NCI-H146 treated with DMSO at 0.1 percent for 48 hours (cell line): Measurements from ENCODE around the gene CCDC54.
"Not testable (repeated sequence)": the region's sequence is repeated elsewhere in the genome, so short reads cannot be mapped to it uniquely, and the experiment has no call there.

Source experiments
- DNase-seq: peaks from one replicate; lab custom pipeline; 2025; ENCODE audit not compliant: unreplicated experiment; lab: John Stamatoyannopoulos, UW

Gene CCDC54

DNA sequence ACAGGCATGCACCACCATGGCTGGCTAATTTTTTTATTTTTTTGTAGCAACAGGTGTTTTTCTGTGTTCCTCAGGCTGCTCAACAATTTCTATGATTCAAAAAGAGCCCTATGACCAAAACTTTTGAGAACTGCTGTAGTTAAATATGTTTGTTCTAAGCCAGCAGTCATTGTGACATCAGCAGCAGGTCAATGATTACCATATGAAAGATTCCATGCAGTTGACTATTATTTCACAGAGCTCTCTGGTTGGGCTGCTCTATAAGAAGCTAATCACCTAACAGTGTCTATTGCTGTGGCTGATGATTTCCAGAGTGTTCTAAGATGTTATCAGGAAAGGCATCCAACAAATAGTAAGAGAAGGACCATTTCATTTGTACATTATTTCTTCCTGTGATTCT, at the start of gene CCDC54:
CCDC54 (plus strand) TSS at position 289 of the 400 bp plus-strand sequence. CDS start 149 bp downstream, outside the sequence.
- DNase-seq, result no peak

DNA sequence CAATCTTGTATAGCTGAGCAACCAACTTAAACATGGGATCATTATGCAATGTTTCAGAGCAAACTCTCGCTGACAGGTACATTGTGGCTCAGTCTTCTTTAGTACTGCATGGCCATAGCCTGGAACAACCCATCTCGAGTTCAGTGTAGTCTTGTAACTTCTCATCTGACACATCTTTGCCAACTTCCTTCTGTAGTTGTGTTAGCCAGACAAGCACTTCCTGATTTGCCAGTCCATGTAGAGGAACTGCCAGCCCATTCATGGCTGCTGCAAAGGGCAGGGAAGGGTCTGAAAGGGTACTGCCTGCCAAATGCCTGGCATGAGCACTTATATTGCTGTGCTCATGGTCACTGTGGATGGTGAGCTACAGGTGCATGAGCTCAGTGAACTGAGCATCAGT, 49.2 kb upstream of the CCDC54 start:
- no peak for DNase-seq

DNA sequence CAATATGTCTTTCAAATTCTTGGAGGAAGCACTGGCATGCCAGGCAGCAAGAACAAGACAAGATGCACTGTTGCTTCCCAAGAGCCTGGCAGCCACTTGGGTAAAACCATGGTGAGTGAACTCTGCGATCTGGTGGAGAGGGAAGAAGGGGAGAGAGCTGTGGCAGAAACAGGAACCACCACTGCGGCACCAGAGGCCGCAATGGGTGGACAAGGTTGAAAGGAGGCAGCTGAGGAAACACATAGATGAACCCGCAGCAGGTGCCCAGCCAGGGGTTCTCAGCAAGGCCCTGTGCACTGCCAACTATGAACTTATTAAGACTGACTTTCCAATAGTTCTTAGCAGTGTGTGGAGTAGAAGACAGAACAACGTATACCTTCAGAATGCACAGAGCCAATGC, 48.2 kb upstream of the CCDC54 start:
- DNase-seq, result no peak

DNA sequence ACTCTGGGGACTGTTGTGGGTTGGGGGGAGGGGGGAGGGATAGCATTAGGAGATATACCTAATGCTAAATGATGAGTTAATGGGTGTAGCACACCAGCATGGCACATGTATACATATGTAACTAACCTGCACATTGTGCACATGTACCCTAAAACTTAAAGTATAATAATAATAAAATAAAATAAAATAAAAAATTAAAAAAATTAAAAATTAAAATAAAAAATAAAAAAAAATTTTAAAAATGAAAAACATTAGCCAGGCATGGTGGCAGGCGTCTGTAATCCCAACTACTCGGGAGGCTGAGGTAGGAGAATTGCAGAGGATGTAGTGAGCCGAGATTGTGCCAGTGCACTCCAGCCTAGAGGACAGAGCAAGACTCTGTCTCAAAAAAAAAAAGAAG, 37.5 kb upstream of the CCDC54 start:
- DNase-seq, result not testable (repeated sequence)

GRCh38 chr3:107344722-107345121, 32.5 kb upstream of the CCDC54 start:
- DNase-seq, result no peak

DNA sequence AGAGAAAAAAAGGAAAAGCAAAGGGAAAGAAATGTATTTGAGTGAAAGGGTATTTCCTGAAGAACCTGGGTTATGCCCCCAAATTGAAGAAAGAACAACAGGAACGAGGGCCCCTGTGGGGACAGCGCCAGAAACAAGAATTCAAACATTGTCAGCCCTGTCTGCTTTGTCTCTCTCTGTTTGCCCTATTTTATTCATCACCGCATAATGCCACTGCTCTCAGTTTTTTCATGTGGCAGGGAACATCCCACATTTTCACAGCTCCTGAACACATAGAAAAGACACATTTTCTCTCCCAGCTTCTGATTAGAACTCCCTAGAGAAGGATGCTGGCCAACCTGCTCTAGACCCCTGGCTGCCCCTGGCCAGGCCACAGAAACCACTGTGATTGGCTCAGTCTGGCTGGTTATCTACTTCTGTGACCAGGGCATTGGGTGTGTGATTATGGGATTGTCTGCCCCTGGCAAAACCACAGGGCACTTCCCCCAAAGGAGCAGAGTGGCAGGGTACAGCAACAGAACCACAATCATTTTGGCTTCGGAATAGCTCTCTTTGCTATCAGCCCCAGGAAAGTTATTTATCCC, 31.3 kb upstream of the CCDC54 start:
- DNase-seq, result no peak

- no peak for DNase-seq
These were observed 30.7 kb upstream of the CCDC54 start for GRCh38 chr3:107346564-107346963.

DNA sequence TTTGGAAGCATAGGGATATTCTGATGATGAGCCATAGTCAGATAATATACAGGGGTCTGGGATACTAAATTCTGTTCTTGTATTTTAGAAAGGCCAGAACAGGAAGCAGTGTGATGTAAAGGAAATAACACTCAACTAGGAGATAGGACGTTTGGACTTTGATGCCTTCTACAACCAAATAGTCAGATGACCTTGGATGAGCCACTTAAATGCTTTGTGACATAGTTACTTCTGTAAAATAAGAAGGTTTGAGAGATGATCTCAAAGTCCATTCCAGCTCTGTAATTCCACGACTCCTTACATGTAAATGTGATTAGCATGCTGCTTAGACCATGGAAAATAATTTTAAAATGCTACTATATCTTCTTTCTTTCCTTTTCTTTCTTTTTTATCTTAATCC, 29.5 kb upstream of the CCDC54 start:
- DNase-seq, result no peak

GRCh38 chr3:107356706-107357105, 20.5 kb upstream of the CCDC54 start:
- no peak for DNase-seq

- no peak for DNase-seq
These were observed 15.6 kb upstream of the CCDC54 start for GRCh38 chr3:107361633-107362032.

DNA sequence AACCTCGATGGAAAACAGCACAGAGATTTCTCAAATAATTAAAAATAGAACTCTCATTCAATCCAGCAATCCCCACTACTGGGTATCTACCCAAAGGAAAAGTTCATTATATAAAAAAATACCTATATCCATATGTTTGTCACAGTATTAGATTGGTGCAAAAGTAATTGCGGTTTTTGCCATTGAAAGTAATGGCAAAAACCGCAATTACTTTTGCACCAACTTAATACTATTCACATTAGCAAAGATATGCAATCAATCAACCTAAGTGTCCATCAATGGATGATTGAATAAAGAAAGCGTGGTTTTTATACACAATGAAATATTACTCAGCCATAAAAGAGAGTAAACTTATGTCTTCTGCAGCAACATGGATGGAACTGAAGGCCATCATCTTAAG, 12.2 kb upstream of the CCDC54 start:
- no peak for DNase-seq

- DNase-seq, result no peak
These were observed 10.5 kb upstream of the CCDC54 start for GRCh38 chr3:107366766-107367165.

DNA sequence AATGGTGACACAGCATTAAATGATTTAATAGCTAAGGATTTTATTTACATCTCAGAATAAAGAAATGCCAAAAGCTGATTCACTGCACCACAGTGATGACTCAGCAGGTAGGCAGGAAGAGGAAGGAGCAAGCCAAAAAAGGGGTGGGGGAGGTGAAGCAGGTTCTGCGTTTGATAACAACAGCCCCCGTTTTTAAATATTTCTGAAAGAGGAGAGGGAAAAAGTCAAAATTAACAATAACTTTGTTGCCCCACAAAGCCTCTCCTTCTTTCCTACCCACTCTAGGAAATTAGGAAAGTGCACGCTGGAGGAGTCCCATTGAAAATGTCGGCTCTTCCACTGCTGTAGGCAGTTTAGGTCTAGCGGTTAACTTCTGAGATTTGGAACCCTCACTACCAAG, 9.9 kb upstream of the CCDC54 start:
- DNase-seq, result no peak

DNA sequence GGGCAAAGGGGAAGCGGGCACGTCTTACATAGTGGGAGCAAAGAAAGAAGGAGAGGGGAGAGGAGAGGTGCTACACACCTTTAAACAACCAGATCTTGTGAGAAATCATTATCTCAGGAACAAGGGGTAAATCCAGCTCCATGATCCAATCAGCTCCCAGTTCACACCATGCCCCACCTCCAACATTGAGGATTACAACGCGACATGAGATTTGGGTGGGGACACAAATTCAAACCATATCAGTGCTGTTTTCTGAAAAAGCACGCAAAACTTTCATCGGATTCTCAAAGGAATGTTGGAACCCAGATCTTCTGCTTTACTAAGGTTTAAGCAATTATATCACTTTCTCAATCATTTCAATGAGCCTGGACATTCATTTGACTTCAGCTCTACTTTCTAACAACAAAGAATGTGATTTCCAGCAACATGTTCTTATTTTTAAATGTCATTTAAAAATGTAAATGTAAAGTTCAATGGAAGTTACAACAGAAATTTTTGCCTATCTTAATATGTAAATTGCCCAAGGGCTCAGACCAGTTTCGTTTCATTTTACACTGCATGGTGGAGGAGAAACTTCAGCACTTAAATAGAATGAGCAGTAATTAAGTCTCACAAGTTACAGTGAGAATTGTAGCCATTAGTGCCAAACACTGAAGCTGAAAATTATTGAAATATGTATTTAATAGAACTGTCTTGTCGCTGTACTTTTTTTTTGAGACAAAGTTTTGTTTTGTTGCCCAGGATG, 8.4 kb upstream of the CCDC54 start:
- DNase-seq, result no peak

- DNase-seq, result no peak
These were observed 7.4 kb upstream of the CCDC54 start for GRCh38 chr3:107369791-107370190.

- no peak for DNase-seq
These were observed 6.3 kb upstream of the CCDC54 start for GRCh38 chr3:107370907-107371306.

- DNase-seq, result no peak
These were observed 4.7 kb upstream of the CCDC54 start for GRCh38 chr3:107372506-107372905.

DNA sequence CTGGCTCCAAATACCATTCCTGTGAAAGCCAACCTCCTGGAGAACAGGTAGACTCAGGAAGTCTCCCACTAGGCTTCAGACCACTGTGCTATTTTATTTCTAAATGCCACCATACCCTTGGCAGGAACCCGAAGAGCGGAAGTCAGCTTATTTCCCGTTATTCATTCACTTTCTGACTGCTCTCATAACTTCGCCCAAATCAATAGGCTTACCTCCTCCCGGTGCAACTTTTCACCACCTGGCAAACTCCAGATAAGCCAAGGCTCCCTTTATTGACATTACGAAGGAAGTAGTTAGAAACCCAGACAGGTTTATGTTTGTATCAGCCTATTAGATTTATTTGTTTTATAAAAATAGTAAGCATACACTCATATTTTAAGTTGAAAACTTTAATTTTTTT, 3.3 kb upstream of the CCDC54 start:
- DNase-seq, result no peak

DNA sequence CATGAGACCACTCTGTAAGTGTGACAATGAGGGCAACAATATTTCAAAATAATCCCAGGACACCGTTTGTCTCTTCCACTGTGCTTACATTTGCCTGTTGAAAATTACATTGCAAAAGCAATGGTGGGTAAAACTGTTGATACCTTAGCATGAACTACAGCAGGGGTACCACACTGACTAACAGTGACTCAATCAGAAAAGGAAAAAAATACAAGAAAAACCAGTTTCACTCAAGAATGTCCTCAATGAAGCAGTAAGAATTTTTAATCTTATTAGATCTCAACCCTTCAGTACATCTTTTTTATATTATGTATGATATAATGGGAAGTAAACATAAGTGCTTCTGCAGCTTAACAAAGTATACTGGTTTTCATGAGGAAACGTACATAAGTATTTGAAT, 1.6 kb upstream of the CCDC54 start:
- no peak for DNase-seq

GRCh38 chr3:107382631-107383030, 5.4 kb downstream of the CCDC54 start:
- DNase-seq, result no peak

- DNase-seq, result no peak
These were observed 7.2 kb downstream of the CCDC54 start for GRCh38 chr3:107384428-107384827.

DNA sequence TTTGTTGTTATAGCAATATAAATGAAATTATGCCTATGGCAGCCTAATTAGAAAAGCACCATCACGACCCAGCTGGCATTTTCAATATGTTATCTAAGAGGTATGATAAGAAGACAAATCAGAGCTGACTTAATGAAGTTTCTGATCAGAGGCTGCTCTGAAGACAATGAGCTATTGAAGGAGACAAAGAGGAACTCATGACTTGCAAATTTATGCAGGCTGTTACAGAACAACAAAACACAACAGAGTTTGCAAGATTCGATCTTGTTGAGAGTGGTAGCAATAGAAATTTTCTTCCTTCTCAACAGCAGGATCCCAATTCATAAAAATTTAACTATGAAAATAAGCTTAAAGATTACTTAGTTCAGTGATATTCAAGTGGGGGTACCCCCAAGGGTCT, 7.7 kb downstream of the CCDC54 start:
- DNase-seq, result no peak

- no peak for DNase-seq
These were observed 10.3 kb downstream of the CCDC54 start for GRCh38 chr3:107387555-107387954.
